K562 (cell line): Measurements from ENCODE around the gene RNF113B. TPM values are rescaled to one million over a fixed set of nuclear protein-coding genes. Genes with fewer than 3 reads are reported as not detected.

Source experiments
- ATAC-seq: fragments of 200-7000 bp; cut with Tn5 transposase; 3 replicates; pipeline ENCODE4 v1.9.1; 2020; ENCODE audit warnings: moderate library complexity
- BruUV-seq: library from RNA; stranded (reverse); fragments of 400-500 nt; replicated peaks from 2 replicates; lab custom pipeline; 2021; lab: Mats Ljungman, UMichigan
- CTCF ChIA-PET: fragments of 300-600 bp; formaldehyde crosslinking; extraction: SDS; loops from one replicate; lab custom pipeline; 2021; ENCODE audit warnings: low intra/inter-chr PET ratio; lab: Yijun Ruan, JAX
- POLR2A ChIA-PET: fragments of 300-600, 350-650 bp; sonication (Branson Sonifier 250); formaldehyde crosslinking; extraction: SDS; loops from one replicate; lab custom pipeline; 2021; ENCODE audit warnings: antibody characterized with exemption, inconsistent platforms; lab: Yijun Ruan, JAX
- DNase-seq, 4 experiments: peaks; one replicate each; pipeline versions ENCODE4 v3.0.0 to v3.0.0-alpha.2; 2011 to 2018; ENCODE audit warnings: low spot score in 3 of 4, mixed read lengths in 3 of 4; ENCODE audit errors: extremely low read depth in 1 of 4
- FAIRE-seq: peaks from 2 replicates; lab custom pipeline; 2011; peaks lifted over from hg19 to GRCh38; lab: Jason Lieb, UNC
- H2AFZ ChIP-seq: 2 replicates; pipeline ENCODE4 v1.6.0; 2011; ENCODE audit warnings: low read depth, low read length, control low read depth, inconsistent platforms
- H3K27ac ChIP-seq: fragments of 200-600 bp; 3 replicates; pipeline ENCODE4 v1.8.0; 2011; ENCODE audit warnings: low read depth, mild to moderate bottlenecking, control low read depth, inconsistent platforms, low read length, moderate library complexity, mixed read lengths; ENCODE audit errors: extremely low read depth
- H3K27me3 ChIP-seq, 2 experiments: fragments of 300-600 bp in 1 of 2; 2 replicates in 1 of 2; 3 replicates in 1 of 2; pipeline versions ENCODE4 v1.6.0 to v1.8.0; 2011; ENCODE audit warnings: inconsistent platforms in 2 of 2, low read length in 2 of 2, mild to moderate bottlenecking in 1 of 2, mixed read lengths in 1 of 2, moderate library complexity in 1 of 2; ENCODE audit not compliant: control insufficient read depth in 2 of 2, insufficient read depth in 2 of 2
- H3K36me3 ChIP-seq: fragments of 300-600 bp; 3 replicates; pipeline ENCODE4 v1.8.0; 2011; ENCODE audit warnings: mild to moderate bottlenecking, low read length, inconsistent platforms; ENCODE audit not compliant: control insufficient read depth, insufficient read depth
- H3K4me1 ChIP-seq, 2 experiments: fragments of 200-600 bp in 1 of 2; replicated peaks in 1 of 2; 2 replicates in 1 of 2; 3 replicates in 1 of 2; pipeline versions ENCODE4 v1.5.1 to v1.8.0; 2011; ENCODE audit warnings: inconsistent platforms in 2 of 2, low read length in 2 of 2, mild to moderate bottlenecking in 1 of 2, mixed read lengths in 1 of 2, moderate library complexity in 1 of 2; ENCODE audit not compliant: control insufficient read depth in 2 of 2, insufficient read depth in 2 of 2
- H3K4me2 ChIP-seq: 2 replicates; pipeline ENCODE4 v1.6.1; 2011; ENCODE audit warnings: low read length, control low read depth, inconsistent platforms, mixed read lengths; ENCODE audit not compliant: insufficient read depth
- H3K4me3 ChIP-seq: fragments of 200-600 bp; sonication (generic), shearing (Covaris generic); 2 replicates; pipeline ENCODE4 v1.5.1; 2016; ENCODE audit warnings: control low read depth, inconsistent platforms
- H3K79me2 ChIP-seq: fragments of 200-600 bp; 3 replicates; pipeline ENCODE4 v1.8.0; 2011; ENCODE audit warnings: low read length, inconsistent platforms; ENCODE audit not compliant: control insufficient read depth, insufficient read depth
- H3K9ac ChIP-seq, 2 experiments: 2 replicates each; pipeline versions ENCODE4 v1.6.0 to v1.6.1; 2011; ENCODE audit warnings: low read depth in 2 of 2, low read length in 2 of 2, control low read depth in 1 of 2, inconsistent platforms in 1 of 2, mild to moderate bottlenecking in 1 of 2, mixed read lengths in 1 of 2; ENCODE audit not compliant: insufficient read depth in 1 of 2
- H3K9me1 ChIP-seq: one replicate; pipeline ENCODE4 v1.6.0; 2011; ENCODE audit warnings: inconsistent platforms, mild to moderate bottlenecking, low read length, moderate library complexity; ENCODE audit not compliant: control insufficient read depth, insufficient read depth
- H3K9me3 ChIP-seq: replicated peaks from 2 replicates; pipeline ENCODE4 v1.5.1; 2011; ENCODE audit warnings: low read depth, low read length, inconsistent platforms; ENCODE audit not compliant: control insufficient read depth, insufficient read depth
- H4K20me1 ChIP-seq: replicated peaks from 2 replicates; pipeline ENCODE4 v1.6.1; 2011; ENCODE audit warnings: low read length, inconsistent platforms, mixed read lengths; ENCODE audit not compliant: control insufficient read depth, insufficient read depth
- CREBBP ChIP-seq: IDR thresholded peaks from one replicate; pipeline ENCODE4 v1.6.1; 2012; ENCODE audit warnings: low read depth, mild to moderate bottlenecking, control low read depth, inconsistent platforms, low read length
- ETV5 ChIP-seq: sonication (generic); formaldehyde crosslinking; IDR thresholded peaks from 2 replicates; pipeline ENCODE4 v1.4.0; 2020; ENCODE audit warnings: low read depth, mild to moderate bottlenecking, missing genetic modification reagents
- HDAC3 ChIP-seq: fragments of 450-650 bp; IDR thresholded peaks from 2 replicates; pipeline ENCODE4 v1.6.1; 2018; ENCODE audit warnings: borderline replicate concordance, mild to moderate bottlenecking, moderate library complexity; ENCODE audit not compliant: partially characterized antibody
- KLF1 ChIP-seq: fragments of 450-650 bp; IDR thresholded peaks from 2 replicates; pipeline ENCODE4 v1.6.1; 2016; ENCODE audit warnings: missing genetic modification characterization, missing compliant biosample characterization
- PRDM10 ChIP-seq: fragments of 450-650 bp; IDR thresholded peaks from 2 replicates; pipeline ENCODE4 v1.6.1; 2018; ENCODE audit not compliant: partially characterized antibody
- RFX5 ChIP-seq: IDR thresholded peaks from 2 replicates; pipeline ENCODE4 v1.6.1; 2011; ENCODE audit warnings: low read depth, mild to moderate bottlenecking, improper control_type of control experiment, low read length
- TAF15 ChIP-seq: fragments of 200-400 bp; formaldehyde crosslinking; IDR thresholded peaks from 2 replicates; pipeline ENCODE4 v1.6.1; 2017; ENCODE audit warnings: mild to moderate bottlenecking, low read depth, low read length, moderate library complexity
- THRAP3 ChIP-seq: fragments of 450-650 bp; IDR thresholded peaks from 2 replicates; pipeline ENCODE4 v1.6.1; 2016; ENCODE audit warnings: mild to moderate bottlenecking, inconsistent platforms, borderline replicate concordance
- YY1 ChIP-seq, 3 experiments: IDR thresholded peaks; 2 replicates each; pipeline ENCODE4 v1.6.1; 2011; ENCODE audit warnings: low read length in 2 of 3, mild to moderate bottlenecking in 2 of 3, moderate library complexity in 2 of 3, borderline replicate concordance in 1 of 3, control low read depth in 1 of 3, low read depth in 1 of 3; ENCODE audit not compliant: insufficient read depth in 3 of 3, insufficient replicate concordance in 2 of 3, control insufficient read depth in 1 of 3, insufficient read length in 1 of 3; ENCODE audit errors: extremely low read depth in 1 of 3
- ZNF175 ChIP-seq: fragments of 200-800 bp; sonication (Bioruptor generic); IDR thresholded peaks from 2 replicates; pipeline ENCODE4 v1.6.1; 2016; ENCODE audit warnings: low read depth, mild to moderate bottlenecking, missing genetic modification characterization, missing compliant biosample characterization
- ZNF449 ChIP-seq: fragments of 250-450 bp; sonication (Bioruptor Pico); IDR thresholded peaks from 2 replicates; pipeline ENCODE4 v1.8.0; 2022; ENCODE audit warnings: moderate library complexity, mild to moderate bottlenecking, inconsistent platforms
- ZNF77 ChIP-seq: fragments of 250-450 bp; sonication (Bioruptor Pico); IDR thresholded peaks from 2 replicates; pipeline ENCODE4 v1.5.0; 2020
- WGBS: fragments of 100-300 bp; shearing (Covaris generic); methylation state at CpG from one replicate; pipeline ENCODE4 v1.1.6; 2016; ENCODE audit warnings: low coverage, mixed read lengths; ENCODE audit not compliant: insufficient coverage; ENCODE audit errors: missing lambda C conversion rate; 5-methylcytosine and 5-hydroxymethylcytosine counted together
- in situ Hi-C: fragments of 300-500 bp; cut with MboI; formaldehyde crosslinking; loops from 4 replicates; pipeline ENCODE4 v1.15.0; 2018; ENCODE audit warnings: inconsistent platforms, mixed read lengths
- intact Hi-C: fragments of 100-400 bp; cut with micrococcal nuclease; formaldehyde crosslinking; loops from 2 replicates; pipeline ENCODE4 v1.14.2; 2022
- polyA plus RNA-seq, 8 experiments: library from polyadenylated mRNA; depleted of rRNA in 4 of 8; stranded (reverse) in 5 of 8; unstranded in 3 of 8; fragments of >200 nt; fragmentation: Nextera tagmentation in 2 of 8; fragmentation: Illumina TruSeq in 1 of 8; extraction: Ambion mirVana in 2 of 8; extraction: Trizol in 1 of 8; gene quantifications; 2 replicates each; pipeline versions ENCODE4 v1.2.1 to v1.2.3, GENCODE V29; 2011 to 2014; ENCODE audit warnings: inconsistent platforms in 1 of 8, missing spikeins in 1 of 8
- total RNA-seq, 7 experiments: library from RNA; depleted of rRNA in 6 of 7; stranded (reverse); fragments of >200 nt in 6 of 7; fragmentation: Illumina TruSeq in 2 of 7; extraction: Trizol in 2 of 7; gene quantifications; 2 replicates each; pipeline versions ENCODE4 v1.2.1 to v1.2.3, GENCODE V29; 2011 to 2021; ENCODE audit warnings: low replicate concordance in 1 of 7

Gene RNF113B
- total and polyA plus RNA-seq, 9 of the 15 experiments (the other 6 are each of a cell fraction or from before 2014, with no cell fraction given), result 0.09 TPM; not detected in 8

GRCh38 chr13:98142380-98143156 is 34.5 kb downstream of the RNF113B start, which contains the start of gene FARP1 (continued):
- TF ChIP-seq ZNF449 (CRISPR knock-in tag) (no peak), RFX5 (no peak)

- Histone ChIP-seq H3K36me3 (no peaks in the 10 kb centered on the region), H3K4me2 (no peak overlapping the region), H3K27ac (no peak overlapping the region), H3K9me1 (no peaks in the 10 kb centered on the region), H3K4me3 (no peak overlapping the region), H3K4me1 (peaks cover 0 to 18% of the 10 kb centered on the region in 2 experiments; a peak in 1 of 5 replicates), H4K20me1 (no peaks in the 10 kb centered on the region), H3K9me3 (no peaks in the 10 kb centered on the region), H3K9ac (no peak overlapping the region), H2AFZ (no peak overlapping the region), H3K79me2 (no peaks in the 10 kb centered on the region), H3K27me3 (peaks cover 2 to 33% of the 10 kb centered on the region in 2 experiments; a peak in 3 of 5 replicates)
- ChIA-PET CTCF (no interaction called here), POLR2A (interaction anchor here (0.6 to 1.0 kb wide), 2 partner anchors 8 to 286 kb away, joined by 3 read pairs; no protein-coding TSS in a partner anchor)
- no TSS peak for BruUV-seq
- in situ Hi-C loops (no loop called here), intact Hi-C loops (no loop called here)
- FAIRE-seq, result no peak
- 31% methylated on average over 20 of the region's 27 CpGs for WGBS
- no peak for DNase-seq
- ATAC-seq, result no peak
- TF ChIP-seq YY1 (IDR thresholded peaks at IDR 0.05; ENCODE audit: borderline replicate concordance in 1 of 3, control insufficient read depth in 1 of 3, extremely low read depth in 1 of 3, insufficient read depth in 3 of 3, insufficient read length in 1 of 3, insufficient replicate concordance in 2 of 3, low read depth in 1 of 3, low read length in 2 of 3), result no peak
- TF ChIP-seq ZNF175 (CRISPR knock-in tag), result no peak
- no peak for TF ChIP-seq THRAP3
- no peak for TF ChIP-seq CREBBP
- TF ChIP-seq TAF15, result no peak
- no peak for TF ChIP-seq HDAC3
- TF ChIP-seq PRDM10, result no peak
- no peak for TF ChIP-seq KLF1 (tag)
- TF ChIP-seq ETV5 (CRISPR knock-in tag), result no peak
- TF ChIP-seq ZNF77, result no peak
These were observed 35.3 kb downstream of the RNF113B start for GRCh38 chr13:98141509-98142379.
